Measurements from ENCODE around the gene ZNF598. TPM values are rescaled to one million over a fixed set of nuclear protein-coding genes. Genes with fewer than 3 reads are reported as not detected.
A peak's percentile ranks its signal among the peaks of the same experiment; 100 is the strongest.

The ZNF598 gene
- total RNA-seq, 6 experiments from 2014 or later: 37.1 to 48.1 (median 40.7) TPM

GRCh38 chr16:1973461-1974156 is 36.0 kb downstream of the ZNF598 start:
- no peak for TF ChIP-seq CTCF (IDR thresholded peaks at IDR 0.05)
- H3K4me1 Mint-ChIP-seq (ENCODE audit: low read depth): peaks cover 16% of the 10 kb centered on the region
- no peaks in the 10 kb centered on the region; the same call in 1 of the 2 replicates for H3K27me3 Mint-ChIP-seq (ENCODE audit: insufficient read depth)
- no peak overlapping the region for H3K27ac Mint-ChIP-seq
- peak overlapping the region; percentile 97; the same call in 1 of the 2 replicates for H3K4me3 Mint-ChIP-seq
- H3K9me3 Mint-ChIP-seq: no peaks in the 10 kb centered on the region
- peaks cover 7% of the 10 kb centered on the region for H3K36me3 Mint-ChIP-seq (ENCODE audit: low read depth)
- no peak for DNase-seq

GRCh38 chr16:1972490-1972877 is 37.1 kb downstream of the ZNF598 start:
- H3K4me1 Mint-ChIP-seq (ENCODE audit: low read depth): peaks cover 16% of the 10 kb centered on the region
- H3K27ac Mint-ChIP-seq: peak overlapping the region; percentile 97
- DNase-seq: no peak
- no peak for TF ChIP-seq CTCF (IDR thresholded peaks at IDR 0.05)
- no peaks in the 10 kb centered on the region for H3K9me3 Mint-ChIP-seq
- H3K36me3 Mint-ChIP-seq (ENCODE audit: low read depth): peaks cover 7% of the 10 kb centered on the region
- H3K27me3 Mint-ChIP-seq (ENCODE audit: insufficient read depth): no peaks in the 10 kb centered on the region; the same call in 1 of the 2 replicates
- peak overlapping the region; percentile 97 for H3K4me3 Mint-ChIP-seq

GRCh38 chr16:1971796-1972489 is 37.7 kb downstream of the ZNF598 start, which contains the start of gene TBL3:
Gene TBL3 (plus strand): TSS chr16:1972053. CDS start chr16:1972165, 112 bp downstream.
- H3K4me3 Mint-ChIP-seq: peak within 1 kb of the TSS; percentile 97
- no peaks in the 10 kb centered on the region; the same call in 1 of the 2 replicates for H3K27me3 Mint-ChIP-seq (ENCODE audit: insufficient read depth)
- no peaks in the 10 kb centered on the region for H3K9me3 Mint-ChIP-seq
- DNase-seq: peak; percentile 92
- TF ChIP-seq CTCF (IDR thresholded peaks at IDR 0.05): no peak
- H3K4me1 Mint-ChIP-seq (ENCODE audit: low read depth): peaks cover 16% of the 10 kb centered on the region
- H3K27ac Mint-ChIP-seq: peak within 1 kb of the TSS; percentile 97
- H3K36me3 Mint-ChIP-seq (ENCODE audit: low read depth): peaks cover 7% of the 10 kb centered on the region

GRCh38 chr16:1968146-1968953 is 41.3 kb downstream of the ZNF598 start:
- TF ChIP-seq CTCF (IDR thresholded peaks at IDR 0.05): no peak
- Mint-ChIP-seq H3K36me3 (ENCODE audit: low read depth) (peaks cover 23% of the 10 kb centered on the region), H3K4me1 (ENCODE audit: low read depth) (peaks cover 28% of the 10 kb centered on the region), H3K4me3 (no peak overlapping the region), H3K27me3 (ENCODE audit: insufficient read depth) (peaks cover 13% of the 10 kb centered on the region), H3K9me3 (peaks cover 12% of the 10 kb centered on the region), H3K27ac (no peak overlapping the region)
- no peak for DNase-seq

- Mint-ChIP-seq H3K36me3 (ENCODE audit: low read depth) (peaks cover 37% of the 10 kb centered on the region), H3K27ac (peak within 1 kb of the TSS; percentile 95), H3K9me3 (peaks cover 18% of the 10 kb centered on the region), H3K4me3 (peak within 1 kb of the TSS; percentile 98), H3K27me3 (ENCODE audit: insufficient read depth) (peaks cover 20% of the 10 kb centered on the region), H3K4me1 (ENCODE audit: low read depth) (peaks cover 29% of the 10 kb centered on the region)
- TF ChIP-seq CTCF (IDR thresholded peaks at IDR 0.05): no peak
- DNase-seq: no peak
Measured at GRCh38 chr16:1966460-1966859, 43.2 kb downstream of the ZNF598 start, which contains the start of gene RNF151. Gene RNF151 (plus strand): TSS chr16:1966856. CDS start chr16:1966882, 26 bp downstream.
